ENCODE results near the gene GIGYF2. TPM values are rescaled to one million over a fixed set of nuclear protein-coding genes. Genes with fewer than 3 reads are reported as not detected.
"Not testable (repeated sequence)": the region's sequence is repeated elsewhere in the genome, so short reads cannot be mapped to it uniquely, and the experiment has no call there.

The GIGYF2 gene
- total and polyA plus RNA-seq, 12 donors = 9.9 to 71.7 (median 66.1) TPM

GRCh38 chr2:232900811-232901735 is 203.9 kb downstream of the GIGYF2 start:
- TF ChIP-seq CTCF (IDR thresholded peaks at IDR 0.05) = no peak
- H3K27me3 ChIP-seq = peaks cover 0 to 28% (median 18%) of the 10 kb centered on the region in 7 donors
- H3K4me1 ChIP-seq = peaks cover 0 to 17% (median 0%) of the 10 kb centered on the region in 9 donors
- H3K36me3 ChIP-seq = no peaks in the 10 kb centered on the region
- DNase-seq (no peak), ATAC-seq (peak in 1 of 8 donors; percentile 41)
- H3K27ac ChIP-seq = peak overlapping the region in 1 of 10 donors; percentile 20
- intact Hi-C loops (cut with DNase I) = no loop called here
- no peak overlapping the region for H3K4me3 ChIP-seq
- WGBS, 2 donors = 58 to 63% methylated on average over 43 of the region's 43 CpGs
- H3K9me3 ChIP-seq = no peaks in the 10 kb centered on the region

- H3K9me3 ChIP-seq = no peaks in the 10 kb centered on the region
- H3K4me3 ChIP-seq = no peak overlapping the region
- intact Hi-C loops (cut with DNase I) = no loop called here
- peaks cover 0 to 17% (median 0%) of the 10 kb centered on the region in 9 donors for H3K4me1 ChIP-seq
- H3K27ac ChIP-seq = peak overlapping the region in 1 of 10 donors; percentile 20
- 60 to 71% methylated on average over 28 of the region's 28 CpGs for WGBS, 2 donors
- no peak for DNase-seq
- H3K36me3 ChIP-seq = no peaks in the 10 kb centered on the region
- TF ChIP-seq CTCF (IDR thresholded peaks at IDR 0.05) = no peak
- ATAC-seq = peak in 5 of 8 donors; percentile 31 to 74 (median 42)
- peaks cover 0 to 28% (median 18%) of the 10 kb centered on the region in 7 donors for H3K27me3 ChIP-seq
These were observed 204.8 kb downstream of the GIGYF2 start for GRCh38 chr2:232901736-232902578.

GRCh38 chr2:232903989-232904388 is 206.9 kb downstream of the GIGYF2 start:
- no peak for ATAC-seq
- Histone ChIP-seq H3K9me3 (no peaks in the 10 kb centered on the region), H3K36me3 (no peaks in the 10 kb centered on the region), H3K4me1 (peaks cover 0 to 17% (median 0%) of the 10 kb centered on the region in 9 donors), H3K27ac (no peak overlapping the region), H3K4me3 (no peak overlapping the region), H3K27me3 (peaks cover 0 to 31% (median 25%) of the 10 kb centered on the region in 7 donors)
- DNase-seq = no peak
- intact Hi-C loops (cut with DNase I) = no loop called here
- TF ChIP-seq CTCF (IDR thresholded peaks at IDR 0.05) = no peak
- 76 to 82% methylated on average over 9 of the region's 9 CpGs for WGBS, 2 donors

GRCh38 chr2:232906867-232907717 is 210.0 kb downstream of the GIGYF2 start:
- DNase-seq; H3K27ac ChIP-seq; H3K36me3 ChIP-seq; H3K4me3 ChIP-seq; H3K4me1 ChIP-seq; intact Hi-C loops (cut with DNase I); ATAC-seq: not testable (repeated sequence)
- Histone ChIP-seq H3K9me3 (peaks cover 0 to 12% (median 7%) of the 10 kb centered on the region in 11 donors), H3K27me3 (peaks cover 0 to 40% (median 23%) of the 10 kb centered on the region in 7 donors)
- 55 to 62% methylated on average over 7 to 8 of the region's 10 CpGs for WGBS, 2 donors

GRCh38 chr2:232907718-232908085 is 210.6 kb downstream of the GIGYF2 start:
- H3K4me1 ChIP-seq; H3K36me3 ChIP-seq; H3K27ac ChIP-seq; H3K4me3 ChIP-seq; intact Hi-C loops (cut with DNase I); DNase-seq; ATAC-seq: not testable (repeated sequence)
- H3K27me3 ChIP-seq = peaks cover 0 to 34% (median 18%) of the 10 kb centered on the region in 7 donors
- WGBS, 2 donors = 90 to 93% methylated on average over 9 of the region's 9 CpGs
- peaks cover 0 to 18% (median 7%) of the 10 kb centered on the region in 11 donors for H3K9me3 ChIP-seq
